Loucy (cell line): ENCODE data around the gene GCNT4.
A peak's percentile ranks its signal among the peaks of the same experiment; 100 is the strongest.

Experiments
- H2AFZ ChIP-seq: fragments of 200-600 bp; sonication (generic); 2 replicates; pipeline ENCODE4 v1.6.0; 2016; ENCODE audit warnings: antibody characterized with exemption, mild to moderate bottlenecking, low read length, moderate library complexity
- H3F3A ChIP-seq: fragments of 200-600 bp; 2 replicates; pipeline ENCODE4 v1.6.0; 2016; ENCODE audit warnings: antibody characterized with exemption, low read depth, mild to moderate bottlenecking
- H3K27me3 ChIP-seq: fragments of 200-600 bp; sonication (generic); 2 replicates; pipeline ENCODE4 v1.6.1; 2014; ENCODE audit warnings: low read length, mild to moderate bottlenecking; ENCODE audit not compliant: insufficient read depth, poor library complexity, severe bottlenecking
- H3K36me3 ChIP-seq: fragments of 200-600 bp; sonication (generic); 2 replicates; pipeline ENCODE4 v1.6.1; 2016; ENCODE audit warnings: low read length; ENCODE audit not compliant: insufficient read depth
- H3K4me1 ChIP-seq: fragments of 200-600 bp; sonication (generic); 2 replicates; pipeline ENCODE4 v1.5.1; 2014; ENCODE audit warnings: low read length, mild to moderate bottlenecking; ENCODE audit not compliant: insufficient read depth, poor library complexity, severe bottlenecking
- H3K4me2 ChIP-seq: fragments of 200-600 bp; sonication (generic); 2 replicates; pipeline ENCODE4 v1.6.0; 2014; ENCODE audit warnings: antibody characterized with exemption, low read length, low read depth, mild to moderate bottlenecking; ENCODE audit not compliant: poor library complexity, severe bottlenecking
- H3K4me3 ChIP-seq: fragments of 200-600 bp; sonication (generic); 2 replicates; pipeline ENCODE4 v1.5.1; 2014; ENCODE audit warnings: low read length, mild to moderate bottlenecking, mixed read lengths; ENCODE audit not compliant: poor library complexity, severe bottlenecking
- H3K79me2 ChIP-seq: fragments of 200-600 bp; sonication (generic); 2 replicates; pipeline ENCODE4 v1.6.1; 2014; ENCODE audit warnings: low read length; ENCODE audit not compliant: insufficient read depth
- H3K9ac ChIP-seq: fragments of 200-600 bp; sonication (generic); 2 replicates; pipeline ENCODE4 v1.6.0; 2014; ENCODE audit warnings: mild to moderate bottlenecking, low read depth, low read length, moderate library complexity; ENCODE audit not compliant: poor library complexity, severe bottlenecking
- H3K9me2 ChIP-seq: fragments of 200-600 bp; sonication (generic); replicated peaks from 2 replicates; pipeline ENCODE4 v1.6.1; 2016; ENCODE audit warnings: low read depth, low read length, mixed read lengths
- H3K9me3 ChIP-seq: fragments of 200-600 bp; sonication (generic); 2 replicates; pipeline ENCODE4 v1.6.1; 2014; ENCODE audit warnings: mild to moderate bottlenecking, antibody characterized with exemption, low read length, low read depth; ENCODE audit not compliant: insufficient read depth
- H4K20me1 ChIP-seq: fragments of 200-600 bp; sonication (generic); 2 replicates; pipeline ENCODE4 v1.6.0; 2014; ENCODE audit warnings: antibody characterized with exemption, low read length, mild to moderate bottlenecking; ENCODE audit not compliant: insufficient read depth, poor library complexity, severe bottlenecking
- EZH2phosphoT487 ChIP-seq: fragments of 200-600 bp; IDR thresholded peaks from 2 replicates; pipeline ENCODE4 v1.6.1; 2018; ENCODE audit warnings: antibody characterized with exemption, mild to moderate bottlenecking, moderate library complexity, borderline replicate concordance
- TF ChIP-seq, protein P1 (sequence below): fragments of 200-600 bp; sonication (generic); conservative IDR thresholded peaks from 2 replicates; pipeline ENCODE4 v1.5.1; 2014; ENCODE audit warnings: mild to moderate bottlenecking, antibody characterized with exemption, low read length

GCNT4 gene

DNA sequence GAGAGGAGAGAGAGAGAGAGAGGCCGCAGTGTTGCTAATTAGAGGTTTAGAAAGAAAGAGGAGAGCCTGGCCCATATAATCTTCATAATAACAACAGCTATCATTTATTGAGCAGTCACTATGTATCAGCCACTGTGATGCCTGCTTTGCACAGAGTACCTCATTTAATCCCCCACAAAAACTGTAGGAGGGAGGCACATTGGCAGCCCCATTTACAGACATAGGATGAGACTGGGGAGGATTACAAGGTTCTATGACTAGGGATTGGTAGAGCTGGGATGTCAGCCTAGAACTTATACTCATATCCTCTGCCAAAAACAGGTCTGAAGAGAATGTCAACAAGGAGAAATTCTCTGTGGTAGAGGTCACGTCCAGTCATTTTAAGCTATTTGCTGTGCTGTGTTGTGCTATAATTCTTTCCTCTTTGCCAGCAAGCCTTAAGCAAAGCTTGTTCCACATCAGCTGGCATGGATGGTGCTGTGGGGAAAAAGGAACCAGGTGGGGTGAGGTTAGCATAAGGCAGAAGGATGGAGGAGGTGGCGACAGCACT, 6.7 kb upstream of the GCNT4 start:
- Histone ChIP-seq H3K4me2 (peak overlapping the region; percentile 12), H3K4me1 (peaks cover 80% of the 10 kb centered on the region)
- TF ChIP-seq, protein P1, sequence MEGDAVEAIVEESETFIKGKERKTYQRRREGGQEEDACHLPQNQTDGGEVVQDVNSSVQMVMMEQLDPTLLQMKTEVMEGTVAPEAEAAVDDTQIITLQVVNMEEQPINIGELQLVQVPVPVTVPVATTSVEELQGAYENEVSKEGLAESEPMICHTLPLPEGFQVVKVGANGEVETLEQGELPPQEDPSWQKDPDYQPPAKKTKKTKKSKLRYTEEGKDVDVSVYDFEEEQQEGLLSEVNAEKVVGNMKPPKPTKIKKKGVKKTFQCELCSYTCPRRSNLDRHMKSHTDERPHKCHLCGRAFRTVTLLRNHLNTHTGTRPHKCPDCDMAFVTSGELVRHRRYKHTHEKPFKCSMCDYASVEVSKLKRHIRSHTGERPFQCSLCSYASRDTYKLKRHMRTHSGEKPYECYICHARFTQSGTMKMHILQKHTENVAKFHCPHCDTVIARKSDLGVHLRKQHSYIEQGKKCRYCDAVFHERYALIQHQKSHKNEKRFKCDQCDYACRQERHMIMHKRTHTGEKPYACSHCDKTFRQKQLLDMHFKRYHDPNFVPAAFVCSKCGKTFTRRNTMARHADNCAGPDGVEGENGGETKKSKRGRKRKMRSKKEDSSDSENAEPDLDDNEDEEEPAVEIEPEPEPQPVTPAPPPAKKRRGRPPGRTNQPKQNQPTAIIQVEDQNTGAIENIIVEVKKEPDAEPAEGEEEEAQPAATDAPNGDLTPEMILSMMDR, result no peak

DNA sequence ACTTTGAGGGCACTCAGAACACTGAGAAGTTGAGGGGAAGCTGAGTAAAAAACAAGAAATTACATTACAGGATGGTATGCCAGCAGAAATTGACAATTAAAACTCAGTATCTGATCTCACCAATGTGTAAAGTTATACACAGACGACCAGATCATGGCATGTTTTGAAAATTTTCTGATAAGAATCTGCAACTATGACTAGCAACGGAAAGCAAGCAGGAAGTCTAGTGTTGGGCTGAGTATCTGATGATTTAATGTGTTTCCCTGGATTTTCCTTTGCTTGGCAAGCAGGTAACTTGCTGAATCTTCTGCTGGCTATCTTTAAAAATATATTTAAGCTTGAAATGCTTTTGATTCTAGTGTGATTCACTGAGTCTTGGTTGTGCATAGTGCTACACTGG, 5.2 kb upstream of the GCNT4 start:
- H3K79me2 ChIP-seq, result peaks cover 17% of the 10 kb centered on the region
- no peaks in the 10 kb centered on the region for H3K27me3 ChIP-seq
- H2AFZ ChIP-seq, result peak overlapping the region; percentile 23; the same call in 1 of the 2 replicates
- peaks cover 15% of the 10 kb centered on the region for H3F3A ChIP-seq
- no peaks in the 10 kb centered on the region for H4K20me1 ChIP-seq
- H3K9ac ChIP-seq, result peak overlapping the region; percentile 67
- peak overlapping the region; percentile 61 for H3K4me2 ChIP-seq
- no peaks in the 10 kb centered on the region for H3K9me3 ChIP-seq
- no peak for TF ChIP-seq EZH2phosphoT487
- TF ChIP-seq, protein P1, result no peak
- peaks cover 75% of the 10 kb centered on the region for H3K4me1 ChIP-seq
- no peaks in the 10 kb centered on the region for H3K9me2 ChIP-seq
- peak overlapping the region; percentile 37 for H3K4me3 ChIP-seq
- H3K36me3 ChIP-seq, result no peaks in the 10 kb centered on the region

More for the DNA sequence above, 6.7 kb upstream of the GCNT4 start:
- no peaks in the 10 kb centered on the region for H3K27me3 ChIP-seq
- no peak overlapping the region for H3K4me3 ChIP-seq
- H3K79me2 ChIP-seq, result peaks cover 7% of the 10 kb centered on the region
- H3K9me3 ChIP-seq, result no peaks in the 10 kb centered on the region
- peak overlapping the region; percentile 11; the same call in 1 of the 2 replicates for H2AFZ ChIP-seq
- no peaks in the 10 kb centered on the region for H3K36me3 ChIP-seq
- peaks cover 15% of the 10 kb centered on the region for H3F3A ChIP-seq
- no peaks in the 10 kb centered on the region for H3K9me2 ChIP-seq
- H3K9ac ChIP-seq, result peak overlapping the region; percentile 42
- H4K20me1 ChIP-seq, result no peaks in the 10 kb centered on the region

DNA sequence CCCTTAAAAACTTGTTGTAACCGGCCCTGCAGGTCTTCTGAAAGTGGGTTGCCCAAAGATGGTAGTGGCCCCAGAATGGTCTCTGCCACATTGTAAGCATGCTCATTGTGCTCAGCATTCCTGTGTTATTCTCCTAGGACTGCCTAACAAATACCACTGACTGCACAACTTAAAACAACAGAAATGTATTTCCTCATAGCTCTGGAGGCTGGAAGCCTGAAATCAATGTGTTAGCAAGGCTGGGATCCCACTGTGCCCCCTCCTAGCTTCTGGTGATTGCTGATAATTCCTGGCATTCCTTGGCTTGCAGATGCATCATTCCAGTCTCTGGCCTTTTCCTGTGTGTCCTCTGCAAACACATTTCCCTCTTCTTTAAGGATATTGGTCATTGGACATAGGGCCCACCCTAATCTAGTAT, 3.4 kb upstream of the GCNT4 start:
- TF ChIP-seq, protein P1, result no peak
- TF ChIP-seq EZH2phosphoT487, result no peak
- Histone ChIP-seq H3K9ac (no peak overlapping the region), H4K20me1 (no peaks in the 10 kb centered on the region), H3K4me1 (peaks cover 83% of the 10 kb centered on the region), H3K9me3 (no peaks in the 10 kb centered on the region), H3K27me3 (no peaks in the 10 kb centered on the region), H2AFZ (no peak overlapping the region), H3K9me2 (no peaks in the 10 kb centered on the region), H3F3A (peaks cover 15% of the 10 kb centered on the region), H3K4me2 (no peak overlapping the region), H3K4me3 (no peak overlapping the region), H3K79me2 (peaks cover 35% of the 10 kb centered on the region), H3K36me3 (no peaks in the 10 kb centered on the region)
